KBM-7 (cell line): ENCODE data around the gene KCTD12.

ENCODE experiments used
- DNase-seq: peaks from one replicate; pipeline ENCODE4 v3.0.0-alpha.2; 2015
- in situ Hi-C: fragments of 300-500 bp; cut with MboI; formaldehyde crosslinking; loops from 2 replicates; pipeline ENCODE4 v1.14.3; 2020; ENCODE audit warnings: low sequenced_read_pairs, low pct_unique_long_range_greater_than_20kb, mixed read lengths

Gene KCTD12

GRCh38 chr13:76865109-76865508, 21.1 kb downstream of the KCTD12 start:
- no peak for DNase-seq
- in situ Hi-C loops = no loop called here

GRCh38 chr13:76864259-76864658, 21.9 kb downstream of the KCTD12 start:
- in situ Hi-C loops = no loop called here
- DNase-seq = no peak

GRCh38 chr13:76863022-76863421, 23.2 kb downstream of the KCTD12 start:
- in situ Hi-C loops = no loop called here

DNA sequence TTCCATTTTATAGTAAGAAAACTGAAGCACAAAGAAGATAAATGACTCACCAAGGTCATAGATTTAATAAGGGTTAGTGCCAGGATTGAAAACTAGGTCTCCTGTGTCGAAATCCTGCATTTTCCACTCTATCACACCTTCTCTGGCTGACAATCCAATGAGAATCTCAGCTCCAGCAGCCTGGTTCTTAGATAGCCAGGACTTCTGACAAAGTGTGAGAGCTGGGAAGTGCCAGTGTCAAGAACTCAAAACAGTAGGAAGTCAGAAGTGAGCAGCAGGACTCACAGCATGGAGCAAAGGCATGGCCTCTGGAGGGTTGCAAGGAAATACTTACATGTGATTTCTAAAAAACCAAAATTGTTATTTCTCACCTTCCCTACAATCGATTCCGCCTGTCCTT, 24.3 kb downstream of the KCTD12 start:
- in situ Hi-C loops = no loop called here
- DNase-seq = no peak

More at GRCh38 chr13:76863022-76863421, 23.2 kb downstream of the KCTD12 start:
- no peak for DNase-seq

GRCh38 chr13:76860706-76861105, 25.5 kb downstream of the KCTD12 start:
- in situ Hi-C loops = no loop called here
- no peak for DNase-seq

- no peak for DNase-seq
- in situ Hi-C loops = no loop called here
Measured at GRCh38 chr13:76854894-76855293, 31.3 kb downstream of the KCTD12 start.

DNA sequence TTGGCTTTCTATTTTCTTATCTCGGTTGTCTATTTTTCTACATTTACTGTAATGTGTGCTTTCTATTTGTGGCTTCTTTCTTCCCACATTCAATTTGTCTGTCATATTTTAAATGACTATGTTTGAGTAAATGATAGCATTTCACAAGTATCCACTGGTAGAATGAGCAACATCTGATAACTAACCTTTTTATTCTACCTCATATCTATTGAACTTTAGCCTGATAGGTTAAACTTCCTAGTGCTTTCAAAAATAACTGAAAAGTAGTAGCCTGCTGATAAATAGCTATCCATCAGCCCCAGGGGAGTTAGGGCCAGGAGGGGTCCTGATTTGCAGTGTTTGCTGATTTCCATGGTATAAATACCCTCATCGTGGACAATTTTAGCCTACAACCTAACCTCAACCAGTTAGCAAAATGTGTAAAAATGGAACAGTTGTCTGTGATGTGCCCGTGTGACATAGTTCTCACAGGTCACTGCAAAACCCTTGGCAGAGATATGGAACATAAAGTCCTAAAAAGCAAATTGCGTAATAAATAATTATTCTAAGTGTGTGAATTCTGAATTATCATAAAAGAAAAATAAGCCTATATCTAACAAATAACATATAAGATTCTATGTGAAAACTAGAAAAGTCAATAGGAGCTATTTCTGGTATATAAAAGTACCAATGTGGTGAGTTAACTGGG, 32.1 kb downstream of the KCTD12 start:
- in situ Hi-C loops = no loop called here
- DNase-seq = no peak

GRCh38 chr13:76853481-76853880, 32.7 kb downstream of the KCTD12 start:
- DNase-seq = no peak
- in situ Hi-C loops = no loop called here

GRCh38 chr13:76852986-76853385, 33.2 kb downstream of the KCTD12 start:
- DNase-seq = no peak
- in situ Hi-C loops = no loop called here

- no peak for DNase-seq
- in situ Hi-C loops = no loop called here
Measured at GRCh38 chr13:76851961-76852360, 34.2 kb downstream of the KCTD12 start.

GRCh38 chr13:76849493-76849892, 36.7 kb downstream of the KCTD12 start:
- in situ Hi-C loops = no loop called here

GRCh38 chr13:76848596-76848995, 37.6 kb downstream of the KCTD12 start:
- DNase-seq = no peak
- in situ Hi-C loops = no loop called here

More at GRCh38 chr13:76849493-76849892, 36.7 kb downstream of the KCTD12 start:
- DNase-seq = no peak

DNA sequence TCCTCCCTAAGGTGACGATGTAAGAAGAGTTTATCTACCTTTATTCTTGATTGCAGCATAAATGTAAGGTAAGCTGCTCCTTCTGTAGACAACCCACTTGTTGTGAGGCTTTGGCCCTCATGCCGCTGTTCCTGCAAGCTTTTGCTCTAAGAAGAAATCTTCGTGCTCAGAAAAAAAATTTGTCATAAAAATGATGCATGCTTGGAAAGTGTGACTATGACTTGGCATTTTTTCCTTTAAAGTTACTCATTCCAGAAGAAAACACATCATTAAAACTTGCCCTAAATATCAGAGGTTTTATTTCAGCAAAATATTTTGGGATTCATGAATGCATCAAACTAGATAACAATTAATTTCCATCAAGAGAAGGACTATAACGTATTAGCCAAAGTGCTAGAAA, 39.8 kb downstream of the KCTD12 start:
- in situ Hi-C loops = no loop called here
- DNase-seq = no peak

DNA sequence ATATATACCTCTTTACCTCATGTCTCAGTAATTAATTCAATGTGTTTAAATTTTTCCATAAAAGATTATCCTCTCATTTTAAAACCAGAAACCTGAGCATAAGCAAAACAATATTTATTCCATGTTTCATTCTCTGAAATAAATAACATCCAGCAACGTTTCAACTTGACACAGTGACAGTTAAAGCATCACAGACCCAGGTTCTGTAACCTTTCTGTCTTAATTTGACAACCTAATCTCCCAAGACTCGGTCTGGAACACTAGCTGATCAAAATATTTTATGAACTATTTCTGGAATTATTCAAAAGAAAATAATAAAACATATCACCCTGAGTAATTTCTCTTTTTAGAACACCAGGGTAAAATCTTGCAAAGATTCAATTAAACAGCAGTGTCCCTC, 40.3 kb downstream of the KCTD12 start:
- in situ Hi-C loops = no loop called here
- DNase-seq = no peak

DNA sequence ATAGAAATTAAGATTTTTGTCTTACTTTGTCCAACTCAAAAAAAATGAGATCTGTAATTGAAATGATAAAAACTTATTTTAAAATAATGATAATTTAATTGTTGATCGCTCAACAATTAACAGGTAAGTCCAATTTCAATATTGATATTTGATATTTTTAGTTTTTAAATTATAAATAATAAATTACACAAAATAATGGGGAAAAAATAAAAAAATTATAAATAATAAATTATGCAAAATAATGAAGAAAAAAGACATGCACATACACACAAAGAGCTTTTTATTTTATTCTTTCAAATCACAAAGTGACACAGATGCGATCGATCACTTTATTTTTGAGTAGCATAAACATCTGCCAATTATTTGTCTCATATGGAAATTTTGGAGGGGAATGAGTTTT, 40.8 kb downstream of the KCTD12 start:
- in situ Hi-C loops = no loop called here
- no peak for DNase-seq

DNA sequence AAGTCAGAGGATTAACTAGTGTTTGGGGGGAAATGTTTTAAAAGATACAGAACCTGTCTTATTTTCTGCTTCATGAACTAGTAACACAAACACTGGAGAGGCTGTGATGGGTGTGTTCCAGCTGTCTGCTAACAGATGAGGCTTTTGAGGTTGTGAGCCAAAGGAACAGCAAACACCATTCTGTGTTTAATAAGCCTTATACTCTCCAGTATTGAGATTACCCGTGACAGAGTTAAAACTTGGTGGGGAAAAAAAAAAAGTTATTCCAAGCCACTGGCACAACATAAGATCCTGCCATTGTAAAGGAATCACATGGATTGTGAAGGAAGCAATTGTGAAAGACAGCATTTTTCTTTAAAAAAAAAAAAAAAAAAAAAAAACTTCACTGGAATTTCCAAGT, 48.4 kb downstream of the KCTD12 start:
- in situ Hi-C loops = no loop called here
- no peak for DNase-seq

DNA sequence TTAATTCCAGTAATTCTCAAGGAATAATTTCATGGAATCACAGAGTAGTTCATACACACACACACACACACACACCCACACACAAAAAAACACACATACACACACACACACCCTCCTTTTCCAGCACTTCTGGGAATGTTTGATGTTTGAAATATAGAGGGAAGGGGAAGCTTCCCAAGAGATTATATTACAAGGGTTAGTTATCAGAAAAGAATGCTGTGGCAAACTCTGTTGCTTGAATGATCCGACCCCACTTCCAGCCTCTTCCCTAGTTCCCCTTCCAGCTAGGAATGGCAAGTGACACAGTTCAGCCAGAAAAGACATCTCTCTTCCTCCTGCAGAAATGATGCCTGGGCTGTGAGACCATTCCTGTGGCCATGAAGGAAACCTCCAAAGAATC, 49.9 kb downstream of the KCTD12 start:
- in situ Hi-C loops = no loop called here
- no peak for DNase-seq

DNA sequence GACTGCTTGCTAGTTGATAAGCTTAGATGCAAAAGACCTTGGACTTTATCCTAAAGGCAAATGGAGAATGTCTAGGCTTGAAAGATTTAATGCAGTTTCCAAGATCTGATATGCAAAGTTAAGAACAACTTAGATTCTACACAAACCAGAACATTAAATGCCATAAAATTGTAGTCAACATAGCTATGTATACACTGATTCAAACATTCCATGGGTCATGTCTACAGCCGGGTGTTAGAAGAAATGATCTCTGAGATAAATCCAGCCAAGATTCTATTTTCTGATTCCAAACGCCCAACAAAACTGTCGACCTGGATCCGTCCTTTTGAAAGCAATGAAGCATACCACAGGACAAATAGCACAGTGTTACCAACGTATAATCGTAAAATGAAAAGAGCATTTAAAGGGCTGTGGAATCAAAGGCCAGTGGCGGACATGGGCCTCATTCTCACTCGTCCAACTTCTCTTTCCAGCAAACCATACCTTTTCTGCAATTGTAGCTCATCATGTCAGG, 52.7 kb downstream of the KCTD12 start:
- no peak for DNase-seq
- in situ Hi-C loops = no loop called here

DNA sequence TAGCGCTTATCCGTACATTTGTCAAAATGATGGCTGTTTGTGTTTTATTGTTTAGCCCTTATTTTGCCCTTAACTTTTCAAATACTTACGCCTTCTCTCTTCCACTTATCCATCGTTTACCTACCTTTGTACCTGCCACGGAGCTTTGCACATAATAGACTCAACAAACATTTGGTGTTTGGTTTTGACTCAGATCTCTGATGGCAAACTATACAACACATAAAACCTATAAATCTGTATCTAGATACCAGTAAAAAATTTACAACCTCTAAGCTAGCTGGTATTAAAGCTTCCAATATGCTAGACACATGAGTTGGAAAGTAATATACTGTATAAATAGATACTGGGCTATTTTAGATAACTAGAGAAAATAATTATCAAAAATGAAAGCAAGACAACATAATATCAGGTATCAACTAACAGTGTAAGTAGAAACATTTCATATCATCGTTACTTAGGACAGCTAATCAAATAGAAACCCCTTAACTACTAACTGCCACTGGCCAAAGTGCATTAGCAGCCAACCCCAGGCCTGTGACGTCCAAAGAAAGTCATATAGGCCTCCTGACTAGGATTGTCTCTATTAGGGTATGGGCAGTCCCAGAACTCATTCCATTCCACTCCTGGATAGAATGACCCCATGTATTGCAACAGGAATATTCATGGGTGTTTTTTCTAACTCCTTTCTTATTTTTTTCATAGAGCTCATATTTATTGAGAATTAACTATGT, 53.8 kb downstream of the KCTD12 start:
- in situ Hi-C loops = no loop called here
- DNase-seq = no peak

- in situ Hi-C loops = no loop called here
Measured at GRCh38 chr13:76830805-76831204, 55.4 kb downstream of the KCTD12 start.

More at GRCh38 chr13:76830805-76831204, 55.4 kb downstream of the KCTD12 start:
- DNase-seq = no peak
